Upper lobe of left lung (tissue), 6 donors: ENCODE results near the gene RPS14. TPM values are rescaled to one million over a fixed set of nuclear protein-coding genes. Genes with fewer than 3 reads are reported as not detected.

Experiments
- ATAC-seq, 2 donors: fragments of 200-7000 bp; cut with Tn5 transposase; one replicate each; pipeline ENCODE4 v1.9.1; 2022; ENCODE audit warnings: mild to moderate bottlenecking in 2 of 2, moderate library complexity in 2 of 2; ENCODE audit not compliant: low FRiP score in 2 of 2
- DNase-seq, 2 donors: peaks; one replicate each; pipeline ENCODE4 v3.0.0-alpha.2; 2019 to 2020
- H3K27ac ChIP-seq, 4 donors: fragments of 200-600 bp; sonication (generic); one replicate each; pipeline ENCODE4 v1.5.1; 2016 to 2019
- H3K27me3 ChIP-seq, 4 donors: fragments of 200-600 bp; sonication (generic); one replicate each; pipeline ENCODE4 v1.5.1; 2017 to 2019
- H3K36me3 ChIP-seq, 4 donors: fragments of 200-600 bp; sonication (generic); one replicate each; pipeline ENCODE4 v1.5.1; 2016 to 2019
- H3K4me1 ChIP-seq, 4 donors: fragments of 200-600 bp; sonication (generic); one replicate each; pipeline ENCODE4 v1.5.1; 2018 to 2019
- H3K4me3 ChIP-seq, 4 donors: fragments of 200-600 bp; sonication (generic); one replicate each; pipeline ENCODE4 v1.5.1; 2017 to 2019; ENCODE audit warnings: mild to moderate bottlenecking in 2 of 4, moderate library complexity in 1 of 4
- H3K9me3 ChIP-seq, 4 donors: fragments of 200-600 bp; sonication (generic); one replicate each; pipeline ENCODE4 v1.5.1; 2018 to 2019
- CTCF ChIP-seq, 6 experiments: fragments of 450-650 bp in 4 of 6; fragments of 200-600 bp in 2 of 6; sonication (generic) in 2 of 6; IDR thresholded peaks; one replicate each; pipeline ENCODE4 v1.5.1; 2016 to 2019; ENCODE audit warnings: antibody characterized with exemption in 6 of 6
- EP300 ChIP-seq, 4 donors: sonication (generic); formaldehyde crosslinking; IDR thresholded peaks; one replicate each; pipeline ENCODE4 v1.5.1; 2017; ENCODE audit warnings: antibody characterized with exemption in 4 of 4, control low read depth in 2 of 4
- POLR2A ChIP-seq, 4 donors: fragments of 450-650 bp; IDR thresholded peaks; one replicate each; pipeline ENCODE4 v1.5.1; 2016 to 2017; ENCODE audit warnings: antibody characterized with exemption in 4 of 4, mild to moderate bottlenecking in 2 of 4
- POLR2AphosphoS5 ChIP-seq, 2 donors: sonication (generic); formaldehyde crosslinking; IDR thresholded peaks; one replicate each; pipeline ENCODE4 v1.5.1; 2017; ENCODE audit warnings: antibody characterized with exemption in 2 of 2
- WGBS, 2 donors: methylation state at CpG; one replicate each; pipeline ENCODE4 v1.1.5; 2017 to 2018; 5-methylcytosine and 5-hydroxymethylcytosine counted together
- total RNA-seq, 6 donors: library from RNA; depleted of rRNA in 4 of 6; stranded (reverse); fragments of >200 nt in 4 of 6; gene quantifications; one replicate each; pipeline versions ENCODE4 v1.1.0 to v1.2.1, GENCODE V29; 2016 to 2021
- donor health status: DM: no; HTN: no; CAD: no; lungs with moderate emphysema.
- donor health status: DM: no; HTN: yes; CAD: no; lungs with severe emphysema.

The RPS14 gene
- total RNA-seq, 6 donors from 2014 or later = 806 to 1,982 (median 1,727) TPM

GRCh38 chr5:150444770-150445169 lies 4.8 kb downstream of the RPS14 start:
- DNase-seq (no peak), ATAC-seq (no peak)
- no peak overlapping the region for H3K4me3 ChIP-seq
- WGBS, 2 donors = 87 to 89% methylated on average over 9 of the region's 9 CpGs
- H3K27me3 ChIP-seq = no peaks in the 10 kb centered on the region
- TF ChIP-seq POLR2AphosphoS5 (IDR thresholded peaks at IDR 0.05) (no peak), CTCF (IDR thresholded peaks at IDR 0.05) (no peak), EP300 (IDR thresholded peaks at IDR 0.05) (no peak), POLR2A (IDR thresholded peaks at IDR 0.05) (no peak)
- H3K27ac ChIP-seq = no peak overlapping the region
- no peaks in the 10 kb centered on the region for H3K9me3 ChIP-seq
- peaks cover 15 to 24% (median 22%) of the 10 kb centered on the region in 4 donors for H3K4me1 ChIP-seq
- H3K36me3 ChIP-seq = peaks cover 36 to 64% (median 50%) of the 10 kb centered on the region in 4 donors

- no peak overlapping the region for H3K4me3 ChIP-seq
- H3K4me1 ChIP-seq = peaks cover 10 to 18% (median 17%) of the 10 kb centered on the region in 4 donors
- no peak for ATAC-seq
- no peak for DNase-seq
- H3K27me3 ChIP-seq = no peaks in the 10 kb centered on the region
- TF ChIP-seq POLR2AphosphoS5 (IDR thresholded peaks at IDR 0.05) (no peak), CTCF (IDR thresholded peaks at IDR 0.05) (no peak), EP300 (IDR thresholded peaks at IDR 0.05) (no peak), POLR2A (IDR thresholded peaks at IDR 0.05) (no peak)
- peaks cover 36 to 64% (median 50%) of the 10 kb centered on the region in 4 donors for H3K36me3 ChIP-seq
- H3K9me3 ChIP-seq = no peaks in the 10 kb centered on the region
- no peak overlapping the region for H3K27ac ChIP-seq
- WGBS, 2 donors = 82 to 84% methylated on average over 15 of the region's 15 CpGs
Measured at GRCh38 chr5:150443242-150444075, 6.1 kb downstream of the RPS14 start.

GRCh38 chr5:150442699-150443080 lies 6.8 kb downstream of the RPS14 start:
- no peak overlapping the region for H3K4me3 ChIP-seq
- WGBS, 2 donors = 84 to 85% methylated on average over 6 of the region's 6 CpGs
- no peak for TF ChIP-seq CTCF (IDR thresholded peaks at IDR 0.05)
- TF ChIP-seq POLR2AphosphoS5 (IDR thresholded peaks at IDR 0.05) = no peak
- TF ChIP-seq EP300 (IDR thresholded peaks at IDR 0.05) = no peak
- TF ChIP-seq POLR2A (IDR thresholded peaks at IDR 0.05) = no peak
- H3K4me1 ChIP-seq = peaks cover 2 to 11% (median 9%) of the 10 kb centered on the region in 4 donors
- H3K36me3 ChIP-seq = peaks cover 36 to 61% (median 50%) of the 10 kb centered on the region in 4 donors
- no peaks in the 10 kb centered on the region for H3K27me3 ChIP-seq
- H3K9me3 ChIP-seq = no peaks in the 10 kb centered on the region
- ATAC-seq (no peak), DNase-seq (no peak)
- H3K27ac ChIP-seq = no peak overlapping the region

- H3K36me3 ChIP-seq = peaks cover 30 to 55% (median 45%) of the 10 kb centered on the region in 4 donors
- H3K27ac ChIP-seq = no peak overlapping the region
- DNase-seq = no peak
- no peak for ATAC-seq
- H3K9me3 ChIP-seq = no peaks in the 10 kb centered on the region
- no peak overlapping the region for H3K4me3 ChIP-seq
- WGBS, 2 donors = 55 to 65% methylated on average over 15 to 18 of the region's 18 CpGs
- H3K4me1 ChIP-seq = peaks cover 0 to 5% (median 3%) of the 10 kb centered on the region in 4 donors
- no peaks in the 10 kb centered on the region for H3K27me3 ChIP-seq
- TF ChIP-seq POLR2AphosphoS5 (IDR thresholded peaks at IDR 0.05) (no peak), POLR2A (IDR thresholded peaks at IDR 0.05) (no peak), EP300 (IDR thresholded peaks at IDR 0.05) (no peak), CTCF (IDR thresholded peaks at IDR 0.05) (no peak)
Measured at GRCh38 chr5:150441813-150442698, 7.5 kb downstream of the RPS14 start.
